Glomerular visceral epithelial cell (primary cell): ENCODE results near the gene PITPNC1.
A peak's percentile ranks its signal among the peaks of the same experiment; 100 is the strongest.

Experiments
- DNase-seq: peaks from one replicate; pipeline ENCODE4 v3.0.0-alpha.2; 2016; ENCODE audit errors: extremely low spot score

The PITPNC1 gene

GRCh38 chr17:67546578-67547527 lies 169.8 kb downstream of the PITPNC1 start:
- no peak for DNase-seq

- no peak for DNase-seq
These were observed 171.6 kb downstream of the PITPNC1 start for GRCh38 chr17:67548693-67549092.

- DNase-seq: no peak
These were observed 172.7 kb downstream of the PITPNC1 start for GRCh38 chr17:67549820-67550219.

GRCh38 chr17:67554634-67555033 lies 177.6 kb downstream of the PITPNC1 start:
- DNase-seq: no peak

- DNase-seq: no peak
These were observed 178.8 kb downstream of the PITPNC1 start for GRCh38 chr17:67555855-67556254.

- no peak for DNase-seq
These were observed 180.2 kb downstream of the PITPNC1 start for GRCh38 chr17:67557052-67557845.

GRCh38 chr17:67557921-67558320 lies 180.8 kb downstream of the PITPNC1 start:
- DNase-seq: no peak

- DNase-seq: no peak
These were observed 181.8 kb downstream of the PITPNC1 start for GRCh38 chr17:67558740-67559380.

- DNase-seq: no peak
These were observed 182.4 kb downstream of the PITPNC1 start for GRCh38 chr17:67559381-67559966.

- DNase-seq: no peak
These were observed 184.9 kb downstream of the PITPNC1 start for GRCh38 chr17:67562005-67562404.

- no peak for DNase-seq
These were observed 186.7 kb downstream of the PITPNC1 start for GRCh38 chr17:67563692-67564228.

- no peak for DNase-seq
These were observed 188.0 kb downstream of the PITPNC1 start for GRCh38 chr17:67565068-67565467.

- DNase-seq: no peak
These were observed 189.6 kb downstream of the PITPNC1 start for GRCh38 chr17:67566656-67567055.

GRCh38 chr17:67569015-67569451 lies 192.0 kb downstream of the PITPNC1 start:
- no peak for DNase-seq

GRCh38 chr17:67569873-67570272 lies 192.8 kb downstream of the PITPNC1 start:
- DNase-seq: no peak

- no peak for DNase-seq
These were observed 193.7 kb downstream of the PITPNC1 start for GRCh38 chr17:67570797-67571196.

GRCh38 chr17:67571478-67571877 lies 194.4 kb downstream of the PITPNC1 start:
- DNase-seq: no peak

- DNase-seq: no peak
These were observed 197.0 kb downstream of the PITPNC1 start for GRCh38 chr17:67573987-67574657.

- no peak for DNase-seq
These were observed 197.7 kb downstream of the PITPNC1 start for GRCh38 chr17:67574658-67575293.

- peak; percentile 17 for DNase-seq
These were observed 198.2 kb downstream of the PITPNC1 start for GRCh38 chr17:67575325-67575724.
